GM23248 (cell line): ENCODE measurements around the gene TBC1D1. TPM values are rescaled to one million over a fixed set of nuclear protein-coding genes. Genes with fewer than 3 reads are reported as not detected.

Source experiments
- DNase-seq: peaks from one replicate; pipeline ENCODE4 v3.0.0-alpha.2; 2015
- H2AFZ ChIP-seq: fragments of 200-600 bp; sonication (generic); 2 replicates; pipeline ENCODE4 v1.6.1; 2016; ENCODE audit warnings: antibody characterized with exemption
- H3F3A ChIP-seq: fragments of 200-600 bp; sonication (generic); 2 replicates; pipeline ENCODE4 v1.6.1; 2016; ENCODE audit warnings: mild to moderate bottlenecking, antibody characterized with exemption, mixed run types; ENCODE audit not compliant: insufficient read depth
- H3K27ac ChIP-seq: fragments of 200-600 bp; sonication (generic); 2 replicates; pipeline ENCODE4 v1.5.1; 2016; ENCODE audit warnings: mild to moderate bottlenecking
- H3K27me3 ChIP-seq: fragments of 200-600 bp; sonication (generic); replicated peaks from 2 replicates; pipeline ENCODE4 v1.6.1; 2016; ENCODE audit warnings: mild to moderate bottlenecking; ENCODE audit not compliant: insufficient read depth
- H3K36me3 ChIP-seq: fragments of 200-600 bp; sonication (generic); 2 replicates; pipeline ENCODE4 v1.6.1; 2016; ENCODE audit warnings: low read depth, mild to moderate bottlenecking
- H3K4me1 ChIP-seq: fragments of 200-600 bp; sonication (generic); 2 replicates; pipeline ENCODE4 v1.6.1; 2016; ENCODE audit warnings: mild to moderate bottlenecking; ENCODE audit not compliant: insufficient read depth
- H3K4me2 ChIP-seq: fragments of 200-600 bp; sonication (generic); one replicate; pipeline ENCODE4 v1.6.1; 2016; ENCODE audit warnings: mild to moderate bottlenecking; ENCODE audit not compliant: unreplicated experiment
- H3K4me3 ChIP-seq: fragments of 200-600 bp; sonication (generic); 2 replicates; pipeline ENCODE4 v1.5.1; 2016; ENCODE audit warnings: mild to moderate bottlenecking
- H3K79me2 ChIP-seq: fragments of 200-600 bp; sonication (generic); 2 replicates; pipeline ENCODE4 v1.6.1; 2016; ENCODE audit warnings: mild to moderate bottlenecking; ENCODE audit not compliant: insufficient read depth
- H3K9ac ChIP-seq: fragments of 200-600 bp; sonication (generic); 2 replicates; pipeline ENCODE4 v1.6.1; 2016; ENCODE audit warnings: mild to moderate bottlenecking
- H3K9me2 ChIP-seq: fragments of 200-600 bp; sonication (generic); 2 replicates; pipeline ENCODE4 v1.6.1; 2016; ENCODE audit warnings: mixed run types, mild to moderate bottlenecking, moderate library complexity; ENCODE audit not compliant: insufficient read depth
- H3K9me3 ChIP-seq: fragments of 200-600 bp; sonication (generic); one replicate; pipeline ENCODE4 v1.6.1; 2017; ENCODE audit warnings: low read depth
- H4K20me1 ChIP-seq: fragments of 200-600 bp; sonication (generic); 2 replicates; pipeline ENCODE4 v1.6.0; 2016; ENCODE audit not compliant: insufficient read depth
- EZH2 ChIP-seq: fragments of 200-600 bp; sonication (generic); IDR thresholded peaks from 2 replicates; pipeline ENCODE4 v1.6.1; 2018; ENCODE audit warnings: antibody characterized with exemption, mild to moderate bottlenecking; ENCODE audit not compliant: insufficient read depth, poor library complexity, severe bottlenecking
- EZH2phosphoT487 ChIP-seq: fragments of 200-600 bp; sonication (generic); IDR thresholded peaks from 2 replicates; pipeline ENCODE4 v1.6.1; 2018; ENCODE audit warnings: antibody characterized with exemption, moderate library complexity, mild to moderate bottlenecking, low read depth; ENCODE audit not compliant: insufficient read depth
- WGBS, 2 experiments: methylation state at CpG; one replicate each; pipeline ENCODE4 v1.1.6; 2015 to 2017; ENCODE audit warnings: low lambda C conversion rate in 2 of 2, low coverage in 1 of 2; ENCODE audit errors: missing lambda C conversion rate in 2 of 2; 5-methylcytosine and 5-hydroxymethylcytosine counted together
- in situ Hi-C: fragments of 300-500 bp; cut with MboI; formaldehyde crosslinking; loops from 2 replicates; pipeline ENCODE4 v1.15.0; 2020
- polyA plus RNA-seq: library from polyadenylated mRNA; unstranded; fragments of >200 nt; fragmentation: Nextera tagmentation; extraction: Ambion mirVana; gene quantifications from 2 replicates; pipeline ENCODE4 v1.2.1, GENCODE V29; 2016
- total RNA-seq: library from RNA; depleted of rRNA; stranded (reverse); fragments of >200 nt; shearing (Covaris generic); gene quantifications from 2 replicates; pipeline ENCODE4 v1.2.3, GENCODE V29; 2014

TBC1D1 gene
- total and polyA plus RNA-seq, 2 experiments from 2014 or later, result 12.4 to 34.6 TPM

DNA sequence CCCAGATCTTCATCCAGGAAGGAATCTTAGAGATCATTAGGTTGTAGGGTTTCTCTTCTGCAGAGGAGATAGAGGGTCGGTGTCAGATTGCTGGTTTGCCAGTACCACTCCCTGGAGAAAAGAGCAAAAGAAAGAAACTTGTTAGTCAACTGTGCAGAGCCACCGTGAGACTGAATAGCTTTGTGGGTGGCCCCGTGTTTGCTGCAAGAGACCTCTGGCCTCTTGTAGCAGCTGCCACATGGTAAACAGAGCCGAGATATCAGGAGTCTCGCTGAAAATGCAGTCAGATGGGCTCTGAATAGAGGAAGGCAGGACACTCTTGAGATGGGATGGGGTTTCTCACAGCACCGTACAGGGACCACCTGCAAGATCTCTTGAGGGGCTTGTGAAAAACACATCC, 219.0 kb downstream of the TBC1D1 start:
- H3K27me3 ChIP-seq, result no peaks in the 10 kb centered on the region
- 90 to 91% methylated on average over 6 of the region's 6 CpGs for WGBS, 2 experiments
- no peak overlapping the region for H3K27ac ChIP-seq
- no peak overlapping the region for H2AFZ ChIP-seq
- DNase-seq, result no peak
- peaks cover 13% of the 10 kb centered on the region; the same call in 1 of the 2 replicates for H3K4me1 ChIP-seq
- H3K4me3 ChIP-seq, result no peak overlapping the region
- no peaks in the 10 kb centered on the region for H3K36me3 ChIP-seq
- no peaks in the 10 kb centered on the region for H3K79me2 ChIP-seq
- H3K9ac ChIP-seq, result no peak overlapping the region
- no peak overlapping the region for H3K4me2 ChIP-seq
- no peaks in the 10 kb centered on the region for H3F3A ChIP-seq
- no peaks in the 10 kb centered on the region for H3K9me3 ChIP-seq
- in situ Hi-C loops, result no loop called here
- TF ChIP-seq EZH2phosphoT487, result no peak
- no peak for TF ChIP-seq EZH2
- H4K20me1 ChIP-seq, result no peaks in the 10 kb centered on the region
- H3K9me2 ChIP-seq, result no peaks in the 10 kb centered on the region

DNA sequence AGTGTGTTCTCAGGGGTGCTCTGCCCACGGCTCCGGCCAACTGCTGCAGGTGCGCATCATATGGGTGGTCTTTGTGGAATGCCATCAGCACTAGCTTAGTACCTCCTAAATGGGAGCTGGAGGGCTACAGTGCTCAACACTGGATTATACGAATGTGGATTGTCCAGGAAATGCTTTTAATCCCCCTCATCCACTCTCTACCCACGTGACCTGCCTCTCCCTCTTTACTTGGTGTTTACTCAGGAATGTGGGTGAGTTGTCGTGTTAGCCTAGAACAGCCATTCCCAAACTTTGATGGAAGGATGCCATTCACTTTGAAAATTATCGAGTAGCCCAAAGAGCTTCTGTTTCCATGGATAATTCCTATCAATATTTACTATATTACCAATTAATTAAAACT, 220.1 kb downstream of the TBC1D1 start:
- Histone ChIP-seq H3K36me3 (no peaks in the 10 kb centered on the region), H3K4me1 (peaks cover 13% of the 10 kb centered on the region; the same call in 1 of the 2 replicates), H3K79me2 (no peaks in the 10 kb centered on the region), H3K4me3 (no peak overlapping the region), H3K27ac (no peak overlapping the region), H3F3A (no peaks in the 10 kb centered on the region), H3K9ac (no peak overlapping the region), H2AFZ (no peak overlapping the region), H3K9me3 (no peaks in the 10 kb centered on the region), H3K27me3 (no peaks in the 10 kb centered on the region), H3K9me2 (no peaks in the 10 kb centered on the region), H3K4me2 (no peak overlapping the region), H4K20me1 (no peaks in the 10 kb centered on the region)
- TF ChIP-seq EZH2phosphoT487 (no peak), EZH2 (no peak)
- 93 to 95% methylated on average over 7 of the region's 7 CpGs for WGBS, 2 experiments
- in situ Hi-C loops, result no loop called here
- no peak for DNase-seq

GRCh38 chr4:38111717-38112116, 220.8 kb downstream of the TBC1D1 start:
- no peaks in the 10 kb centered on the region for H3K36me3 ChIP-seq
- H3K9me2 ChIP-seq, result no peaks in the 10 kb centered on the region
- no peaks in the 10 kb centered on the region for H4K20me1 ChIP-seq
- WGBS, 2 experiments, result 83 to 86% methylated on average over 4 of the region's 4 CpGs
- H3K27me3 ChIP-seq, result no peaks in the 10 kb centered on the region
- no peak for TF ChIP-seq EZH2
- TF ChIP-seq EZH2phosphoT487, result no peak
- H3K4me1 ChIP-seq, result peaks cover 7% of the 10 kb centered on the region; the same call in 1 of the 2 replicates
- DNase-seq, result no peak
- no peak overlapping the region for H3K4me3 ChIP-seq
- no peak overlapping the region for H3K4me2 ChIP-seq
- no peaks in the 10 kb centered on the region for H3K9me3 ChIP-seq
- in situ Hi-C loops, result no loop called here
- H2AFZ ChIP-seq, result no peak overlapping the region
- H3K9ac ChIP-seq, result no peak overlapping the region
- H3F3A ChIP-seq, result no peaks in the 10 kb centered on the region
- no peak overlapping the region for H3K27ac ChIP-seq
- no peaks in the 10 kb centered on the region for H3K79me2 ChIP-seq

DNA sequence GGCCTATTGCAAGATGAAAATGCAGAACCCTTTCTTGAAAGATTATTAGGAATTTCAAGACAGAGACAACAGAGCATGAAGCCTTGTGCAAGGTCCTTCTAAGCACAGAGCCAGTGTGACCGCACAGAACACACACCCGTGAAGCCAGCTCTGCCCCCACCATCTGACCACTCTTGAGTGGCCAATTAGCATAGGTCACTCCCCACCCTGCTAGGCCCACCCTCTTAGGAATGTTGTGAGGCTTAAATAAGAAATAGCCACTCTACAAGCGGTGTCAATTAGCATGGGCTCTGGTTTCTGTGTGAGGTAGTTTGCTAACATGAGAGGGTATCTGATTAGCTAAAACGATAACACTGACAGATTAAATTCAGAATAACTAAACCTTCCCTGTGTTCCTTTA, 222.2 kb downstream of the TBC1D1 start:
- Histone ChIP-seq H3K36me3 (no peaks in the 10 kb centered on the region), H3K9me2 (no peaks in the 10 kb centered on the region), H3K4me3 (no peak overlapping the region), H4K20me1 (no peaks in the 10 kb centered on the region), H2AFZ (no peak overlapping the region), H3K9ac (no peak overlapping the region), H3K79me2 (no peaks in the 10 kb centered on the region), H3F3A (no peaks in the 10 kb centered on the region), H3K27me3 (no peaks in the 10 kb centered on the region), H3K4me2 (no peak overlapping the region), H3K27ac (no peak overlapping the region), H3K9me3 (no peaks in the 10 kb centered on the region), H3K4me1 (peaks cover 7% of the 10 kb centered on the region; the same call in 1 of the 2 replicates)
- DNase-seq, result no peak
- TF ChIP-seq EZH2phosphoT487, result no peak
- TF ChIP-seq EZH2, result no peak
- WGBS, 2 experiments, result 78 to 84% methylated on average over 4 of the region's 4 CpGs
- in situ Hi-C loops, result no loop called here

DNA sequence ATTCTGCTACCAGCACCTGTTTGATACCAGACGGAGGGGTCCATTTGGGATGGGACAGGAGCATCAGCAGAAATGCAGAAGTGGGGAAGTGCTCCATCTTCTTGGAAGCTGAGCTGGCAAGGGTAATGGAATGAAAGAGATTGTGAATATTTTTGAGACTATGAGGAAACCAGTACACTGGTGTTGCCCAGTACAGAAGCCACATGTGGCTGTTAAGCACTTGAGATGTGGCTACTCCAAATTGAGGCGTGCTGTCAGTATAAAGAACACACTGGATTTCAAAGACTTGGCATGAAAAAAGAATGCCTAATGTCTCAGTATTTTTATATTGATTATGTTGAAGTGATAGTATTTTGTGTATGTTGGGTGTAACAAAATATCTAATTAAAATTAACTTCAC, 222.7 kb downstream of the TBC1D1 start:
- H3K4me3 ChIP-seq, result no peak overlapping the region
- no peaks in the 10 kb centered on the region for H3K79me2 ChIP-seq
- H4K20me1 ChIP-seq, result no peaks in the 10 kb centered on the region
- H3K4me2 ChIP-seq, result no peak overlapping the region
- H3K27ac ChIP-seq, result no peak overlapping the region
- no peaks in the 10 kb centered on the region for H3K27me3 ChIP-seq
- no peak overlapping the region for H3K9ac ChIP-seq
- no peak for DNase-seq
- no peaks in the 10 kb centered on the region for H3K36me3 ChIP-seq
- H3F3A ChIP-seq, result no peaks in the 10 kb centered on the region
- no peaks in the 10 kb centered on the region for H3K9me3 ChIP-seq
- H3K4me1 ChIP-seq, result peaks cover 7% of the 10 kb centered on the region; the same call in 1 of the 2 replicates
- H2AFZ ChIP-seq, result no peak overlapping the region
- in situ Hi-C loops, result no loop called here
- no peaks in the 10 kb centered on the region for H3K9me2 ChIP-seq
- WGBS, 2 experiments, result 75 to 89% methylated on average over 2 of the region's 2 CpGs
- TF ChIP-seq EZH2phosphoT487, result no peak
- no peak for TF ChIP-seq EZH2
